Common myeloid progenitor, CD34-positive (primary cell): ENCODE data around the gene HSPD1.

ENCODE experiments used
- CTCF ChIA-PET: fragments of 350-600 bp; sonication (Branson Sonifier 250); formaldehyde crosslinking; loops from one replicate; lab custom pipeline; 2021; ENCODE audit warnings: antibody characterized with exemption; lab: Charles Lee
- POLR2A ChIA-PET: fragments of 350-600 bp; sonication (Branson Sonifier 250); formaldehyde crosslinking; loops from one replicate; lab custom pipeline; 2021; ENCODE audit warnings: antibody characterized with exemption; lab: Charles Lee
- DNase-seq, 3 donors: peaks; one replicate each; pipeline versions ENCODE4 v3.0.0 to v3.0.0-alpha.2; 2013
- H3K27ac ChIP-seq, 2 experiments: 1 replicate in 1 of 2; 2 replicates in 1 of 2; pipeline ENCODE4 v1.7.0; 2013; ENCODE audit warnings: inconsistent platforms in 2 of 2, low read length in 2 of 2, mild to moderate bottlenecking in 2 of 2, low read depth in 1 of 2, moderate library complexity in 1 of 2; ENCODE audit not compliant: severe bottlenecking in 2 of 2, insufficient read depth in 1 of 2, poor library complexity in 1 of 2
- H3K27me3 ChIP-seq, 5 experiments: replicated peaks in 2 of 5; 1 replicate in 3 of 5; 2 replicates in 2 of 5; pipeline versions ENCODE4 v1.6.1 to v1.7.0; 2013; ENCODE audit warnings: low read length in 4 of 5, mild to moderate bottlenecking in 2 of 5, moderate library complexity in 2 of 5, inconsistent platforms in 1 of 5; ENCODE audit not compliant: insufficient read depth in 5 of 5, control insufficient read depth in 4 of 5
- H3K36me3 ChIP-seq, 4 experiments: 1 replicate in 2 of 4; 2 replicates in 2 of 4; pipeline versions ENCODE4 v1.6.1 to v1.7.0; 2013; ENCODE audit warnings: low read length in 3 of 4, control low read depth in 1 of 4, mild to moderate bottlenecking in 1 of 4; ENCODE audit not compliant: control insufficient read depth in 4 of 4, insufficient read depth in 4 of 4
- H3K4me1 ChIP-seq, 4 experiments: 1 replicate in 3 of 4; 2 replicates in 1 of 4; pipeline versions ENCODE4 v1.6.1 to v1.7.1; 2013; ENCODE audit warnings: low read length in 3 of 4, mild to moderate bottlenecking in 3 of 4, control low read depth in 1 of 4, inconsistent platforms in 1 of 4, moderate library complexity in 1 of 4; ENCODE audit not compliant: control insufficient read depth in 4 of 4, insufficient read depth in 4 of 4; ENCODE audit errors: control extremely low read depth in 1 of 4
- H3K4me3 ChIP-seq, 7 experiments: 1 replicate in 4 of 7; 2 replicates in 3 of 7; pipeline versions ENCODE4 v1.5.1 to v1.7.0; 2013; ENCODE audit warnings: mild to moderate bottlenecking in 7 of 7, low read length in 6 of 7, moderate library complexity in 6 of 7, inconsistent platforms in 2 of 7, low read depth in 2 of 7, control low read depth in 1 of 7; ENCODE audit not compliant: insufficient read depth in 4 of 7, control insufficient read depth in 1 of 7; ENCODE audit errors: extremely low read depth in 1 of 7
- H3K9me3 ChIP-seq, 5 experiments: 1 replicate in 4 of 5; 2 replicates in 1 of 5; pipeline versions ENCODE4 v1.6.1 to v1.7.1; 2013; ENCODE audit warnings: low read length in 4 of 5, mild to moderate bottlenecking in 2 of 5, inconsistent platforms in 1 of 5, low read depth in 1 of 5, moderate library complexity in 1 of 5; ENCODE audit not compliant: control insufficient read depth in 4 of 5, insufficient read depth in 2 of 5; ENCODE audit errors: control extremely low read depth in 1 of 5
- WGBS: methylation state at CpG from one replicate; pipeline ENCODE4 v1.1.5; 2013; ENCODE audit not compliant: insufficient coverage; 5-methylcytosine and 5-hydroxymethylcytosine counted together

The HSPD1 gene

GRCh38 chr2:197506658-197507057, 7.0 kb upstream of the HSPD1 start:
- no CpG with 5 or more reads among the region's 5 CpGs for WGBS
- Histone ChIP-seq H3K4me3 (no peak overlapping the region), H3K27ac (no peak overlapping the region), H3K27me3 (no peaks in the 10 kb centered on the region), H3K9me3 (no peaks in the 10 kb centered on the region), H3K36me3 (peaks cover 5 to 25% (median 14%) of the 10 kb centered on the region in 4 experiments), H3K4me1 (peaks cover 4 to 9% (median 7%) of the 10 kb centered on the region in 4 experiments)
- no peak for DNase-seq
- ChIA-PET POLR2A (no interaction called here), CTCF (interaction anchor here (1.5 to 1.6 kb wide), 2 partner anchors 8 to 11 kb away, joined by 5 to 7 read pairs; no protein-coding TSS in a partner anchor)

GRCh38 chr2:197504512-197504911, 4.9 kb upstream of the HSPD1 start:
- Histone ChIP-seq H3K27ac (no peak overlapping the region), H3K4me3 (no peak overlapping the region), H3K27me3 (no peaks in the 10 kb centered on the region), H3K9me3 (no peaks in the 10 kb centered on the region), H3K4me1 (peaks cover 6 to 15% (median 10%) of the 10 kb centered on the region in 4 experiments), H3K36me3 (peaks cover 5 to 26% (median 14%) of the 10 kb centered on the region in 4 experiments)
- ChIA-PET CTCF (no interaction called here), POLR2A (interaction anchor here (1.1 kb wide), 1 partner anchor 11 kb away, joined by 6 read pairs; the partner anchor contains the start of gene MOB4)
- 89% methylated on average over 6 of the region's 6 CpGs for WGBS
- DNase-seq = no peak

- ChIA-PET POLR2A (interaction anchor here (1.1 kb wide), 1 partner anchor 12 kb away, joined by 6 read pairs; the partner anchor contains the start of gene MOB4), CTCF (interaction anchor here (2.0 kb wide), 1 partner anchor 10 kb away, joined by 8 read pairs; no protein-coding TSS in a partner anchor)
- H3K9me3 ChIP-seq = no peaks in the 10 kb centered on the region
- DNase-seq = no peak
- no peak overlapping the region for H3K4me3 ChIP-seq
- peaks cover 5 to 26% (median 14%) of the 10 kb centered on the region in 4 experiments for H3K36me3 ChIP-seq
- H3K27me3 ChIP-seq = no peaks in the 10 kb centered on the region
- no CpG with 5 or more reads among the region's 2 CpGs for WGBS
- no peak overlapping the region for H3K27ac ChIP-seq
- peaks cover 6 to 20% (median 10%) of the 10 kb centered on the region in 4 experiments for H3K4me1 ChIP-seq
Observed at GRCh38 chr2:197504000-197504399, 4.4 kb upstream of the HSPD1 start.

- ChIA-PET POLR2A (no interaction called here), CTCF (interaction anchor here (0.9 to 2.0 kb wide), 3 partner anchors 11 to 99 kb away, joined by 3 to 8 read pairs (median 5); partner anchors contain the start of gene MOB4)
- Histone ChIP-seq H3K4me1 (peaks cover 15 to 33% (median 15%) of the 10 kb centered on the region in 4 experiments), H3K9me3 (no peaks in the 10 kb centered on the region), H3K36me3 (peaks cover 5 to 33% (median 15%) of the 10 kb centered on the region in 4 experiments), H3K4me3 (peak overlapping the region in 1 of 7 experiments; percentile 84), H3K27ac (peak overlapping the region in 1 of 2 experiments; percentile 93), H3K27me3 (no peaks in the 10 kb centered on the region)
- DNase-seq = no peak
- 80% methylated on average over 2 of the region's 4 CpGs for WGBS
Observed at GRCh38 chr2:197502685-197503084, 3.0 kb upstream of the HSPD1 start.

GRCh38 chr2:197502201-197502600, 2.6 kb upstream of the HSPD1 start:
- Histone ChIP-seq H3K4me3 (peak overlapping the region in 2 of 7 experiments; percentile 84 to 97), H3K27ac (peak overlapping the region in 1 of 2 experiments; percentile 93), H3K4me1 (peaks cover 15 to 37% (median 19%) of the 10 kb centered on the region in 4 experiments), H3K9me3 (no peaks in the 10 kb centered on the region), H3K27me3 (no peaks in the 10 kb centered on the region), H3K36me3 (peaks cover 5 to 38% (median 15%) of the 10 kb centered on the region in 4 experiments)
- no peak for DNase-seq
- WGBS = 89% methylated on average over 3 of the region's 4 CpGs
- ChIA-PET CTCF (interaction anchor here (0.9 to 2.0 kb wide), 3 partner anchors 11 to 100 kb away, joined by 3 to 8 read pairs (median 5); partner anchors contain the start of gene MOB4), POLR2A (no interaction called here)

- ChIA-PET POLR2A (interaction anchor here (0.6 to 3.9 kb wide), 4 partner anchors 16 to 65 kb away, joined by 4 to 34 read pairs (median 6); partner anchors contain the start of genes MOB4 and SF3B1), CTCF (interaction anchor here (1.7 kb wide), 1 partner anchor 13 kb away, joined by 5 read pairs; no protein-coding TSS in a partner anchor)
- WGBS = 0% methylated on average over 23 of the region's 30 CpGs
- Histone ChIP-seq H3K9me3 (no peaks in the 10 kb centered on the region), H3K27me3 (no peaks in the 10 kb centered on the region), H3K36me3 (peaks cover 15 to 53% (median 26%) of the 10 kb centered on the region in 4 experiments), H3K4me1 (peaks cover 15 to 48% (median 29%) of the 10 kb centered on the region in 4 experiments), H3K27ac (peak overlapping the region; percentile 75 to 93), H3K4me3 (peak overlapping the region; percentile 56 to 97 (median 90))
- DNase-seq = peak in 2 of 3 donors; percentile 20 to 34
Observed at GRCh38 chr2:197500503-197501131, 977 bp upstream of the HSPD1 start.
